Iris pigment epithelial cell (primary cell): ENCODE data around the gene GORASP1.

Experiments
- DNase-seq: peaks from one replicate; pipeline ENCODE4 v3.0.0-alpha.2; 2011; ENCODE audit warnings: low read depth

GORASP1 gene

GRCh38 chr3:39102504-39103323 lies 4.7 kb downstream of the GORASP1 start:
- no peak for DNase-seq

- DNase-seq = peak; percentile 35
These were observed 6.3 kb downstream of the GORASP1 start for GRCh38 chr3:39101022-39101689.

- DNase-seq = no peak
These were observed 6.9 kb downstream of the GORASP1 start for GRCh38 chr3:39100500-39100886.

GRCh38 chr3:39099738-39100499 lies 7.5 kb downstream of the GORASP1 start:
- DNase-seq = no peak

GRCh38 chr3:39099242-39099641 lies 8.2 kb downstream of the GORASP1 start:
- DNase-seq = no peak

GRCh38 chr3:39098473-39099000 lies 8.9 kb downstream of the GORASP1 start:
- no peak for DNase-seq

- no peak for DNase-seq
These were observed 9.5 kb downstream of the GORASP1 start for GRCh38 chr3:39097716-39098472.

- peak; percentile 40 for DNase-seq
These were observed 10.7 kb downstream of the GORASP1 start for GRCh38 chr3:39096775-39097174.

GRCh38 chr3:39095778-39096177 lies 11.6 kb downstream of the GORASP1 start:
- DNase-seq = no peak

- DNase-seq = no peak
These were observed 12.4 kb downstream of the GORASP1 start for GRCh38 chr3:39094851-39095677.

GRCh38 chr3:39090922-39091321 lies 16.5 kb downstream of the GORASP1 start:
- peak; percentile 74 for DNase-seq

- peak; percentile 60 for DNase-seq
These were observed 18.5 kb downstream of the GORASP1 start for GRCh38 chr3:39088889-39089288.

GRCh38 chr3:39088456-39088855 lies 19.0 kb downstream of the GORASP1 start:
- DNase-seq = peak; percentile 8

GRCh38 chr3:39086144-39086543 lies 21.3 kb downstream of the GORASP1 start:
- DNase-seq = no peak

- no peak for DNase-seq
These were observed 24.6 kb downstream of the GORASP1 start for GRCh38 chr3:39082666-39083313.

GRCh38 chr3:39080026-39080425 lies 27.4 kb downstream of the GORASP1 start:
- no peak for DNase-seq

- DNase-seq = no peak
These were observed 27.9 kb downstream of the GORASP1 start for GRCh38 chr3:39079530-39079929.

- DNase-seq = no peak
These were observed 31.5 kb downstream of the GORASP1 start for GRCh38 chr3:39075910-39076309.

- no peak for DNase-seq
These were observed 38.9 kb downstream of the GORASP1 start for GRCh38 chr3:39068556-39068955.

- DNase-seq = peak; percentile 40
These were observed 40.1 kb downstream of the GORASP1 start for GRCh38 chr3:39067286-39067685.
